PC-9 (cell line): ENCODE measurements around the gene ARPC4.

Experiments used
- CTCF ChIP-seq: fragments of 200-600 bp; sonication (generic); conservative IDR thresholded peaks from 2 replicates; pipeline ENCODE4 v1.6.1; 2017; ENCODE audit warnings: mixed run types, antibody characterized with exemption, mild to moderate bottlenecking, moderate library complexity
- EZH2 ChIP-seq: fragments of 200-600 bp; sonication (generic); IDR thresholded peaks from 2 replicates; pipeline ENCODE4 v1.8.0; 2017; ENCODE audit warnings: antibody characterized with exemption, low read depth

- no peak for TF ChIP-seq CTCF
- no peak for TF ChIP-seq EZH2
Observed at GRCh38 chr3:9803494-9803893, 10.6 kb downstream of the ARPC4 start.
